ENCODE measurements around the gene HES4. TPM values are rescaled to one million over a fixed set of nuclear protein-coding genes. Genes with fewer than 3 reads are reported as not detected.
"Not testable (repeated sequence)": the region's sequence is repeated elsewhere in the genome, so short reads cannot be mapped to it uniquely, and the experiment has no call there.

The HES4 gene
- total RNA-seq, 1 experiment from 2014 or later, result 15.3 TPM

DNA sequence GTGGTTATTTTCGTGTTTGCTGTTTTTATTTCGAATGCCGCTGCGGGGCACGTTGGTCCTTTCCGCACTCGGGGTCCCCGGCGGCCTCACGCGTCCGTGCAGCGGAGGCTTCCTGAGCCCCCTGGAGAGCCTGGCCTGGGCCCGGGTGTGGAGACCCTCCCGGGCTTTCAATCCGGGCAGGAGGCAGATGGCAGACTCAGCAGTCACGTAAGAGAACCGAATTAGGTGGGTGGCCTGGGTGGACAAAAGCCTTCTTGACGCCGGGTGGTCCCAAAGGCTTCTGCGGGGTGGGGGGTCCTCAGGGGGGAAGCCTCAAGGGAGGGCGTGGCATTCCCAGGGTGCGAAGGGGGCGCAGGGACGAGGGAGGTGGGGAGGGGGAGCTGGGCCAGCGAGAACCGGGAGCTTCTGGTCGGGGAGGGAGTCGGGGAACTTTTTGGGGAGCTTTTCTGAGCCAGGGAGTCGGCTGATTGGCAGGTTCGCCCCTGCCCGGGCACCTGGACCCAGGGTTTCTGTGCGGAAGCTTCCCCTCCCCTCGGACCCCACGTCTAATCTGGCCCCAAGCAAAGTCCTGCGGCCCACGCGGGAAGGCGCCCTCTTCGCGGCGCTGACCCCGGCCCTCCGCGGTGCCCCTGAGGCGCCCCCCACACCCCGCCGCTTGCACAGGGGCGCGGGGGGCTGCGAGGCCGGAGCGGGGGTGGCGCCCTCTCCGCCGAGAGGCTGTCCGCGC lies 1.3 kb upstream of the HES4 start:
- Histone ChIP-seq H3K9me3 (replicated peaks) (no peaks in the 10 kb centered on the region), H3K4me1 (peaks cover 20% of the 10 kb centered on the region), H3K27me3 (no peaks in the 10 kb centered on the region), H3K27ac (peak overlapping the region; percentile 94), H3K36me3 (no peaks in the 10 kb centered on the region), H3K4me3 (peak overlapping the region; percentile 70)
- peak; percentile 74 to 79 for DNase-seq

GRCh38 chr1:1000357-1001056 lies 610 bp upstream of the HES4 start:
- peak; percentile 89 to 90 for DNase-seq
- Histone ChIP-seq H3K9me3 (replicated peaks) (no peaks in the 10 kb centered on the region), H3K4me1 (peaks cover 14% of the 10 kb centered on the region)

DNA sequence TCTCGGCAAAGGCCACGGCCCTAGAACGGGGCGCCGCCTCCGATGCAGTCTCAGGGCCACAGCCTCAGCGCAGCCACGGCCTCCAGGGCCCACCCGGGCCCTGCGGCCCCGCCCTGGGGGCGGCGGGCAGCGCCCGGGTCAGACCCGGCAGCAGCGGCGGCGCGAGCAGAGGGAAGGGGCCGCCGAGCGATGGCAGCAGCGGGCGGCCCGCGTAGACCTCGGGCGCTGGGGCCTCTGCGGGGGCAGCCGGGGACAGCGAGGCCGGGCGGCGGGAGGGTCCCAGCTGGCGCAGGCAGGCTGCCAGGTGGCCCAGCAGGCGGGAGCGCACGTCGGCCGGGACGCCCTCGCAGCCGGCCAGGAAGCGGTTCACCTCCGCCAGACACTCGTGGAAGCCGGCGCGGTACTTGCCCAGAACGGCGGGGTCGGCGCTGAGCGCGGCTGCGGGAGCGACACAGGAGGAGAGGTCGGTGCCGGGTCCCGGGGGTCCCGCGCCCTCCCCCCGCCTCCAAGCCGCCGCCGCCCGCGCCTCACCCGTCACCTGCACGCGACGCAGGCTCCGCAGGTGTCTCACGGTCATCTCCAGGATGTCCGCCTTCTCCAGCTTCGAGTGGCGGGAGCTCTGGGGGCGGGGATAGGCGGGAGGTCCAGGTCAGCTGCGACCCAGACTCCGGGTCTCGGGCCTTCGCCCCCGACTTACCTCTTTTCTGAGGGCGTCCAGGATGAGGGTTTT lies 737 bp downstream of the HES4 start:
- Histone ChIP-seq H3K9me3 (replicated peaks) (no peaks in the 10 kb centered on the region), H3K4me1 (peaks cover 4% of the 10 kb centered on the region), H3K27me3 (no peaks in the 10 kb centered on the region), H3K36me3 (no peaks in the 10 kb centered on the region), H3K27ac (peak overlapping the region; percentile 94), H3K4me3 (peak overlapping the region; percentile 70)
- peak; percentile 60 to 69 for DNase-seq

More at GRCh38 chr1:1000357-1001056, 610 bp upstream of the HES4 start:
- Histone ChIP-seq H3K4me3 (peak overlapping the region; percentile 70), H3K27me3 (no peaks in the 10 kb centered on the region), H3K27ac (peak overlapping the region; percentile 94), H3K36me3 (no peaks in the 10 kb centered on the region)

DNA sequence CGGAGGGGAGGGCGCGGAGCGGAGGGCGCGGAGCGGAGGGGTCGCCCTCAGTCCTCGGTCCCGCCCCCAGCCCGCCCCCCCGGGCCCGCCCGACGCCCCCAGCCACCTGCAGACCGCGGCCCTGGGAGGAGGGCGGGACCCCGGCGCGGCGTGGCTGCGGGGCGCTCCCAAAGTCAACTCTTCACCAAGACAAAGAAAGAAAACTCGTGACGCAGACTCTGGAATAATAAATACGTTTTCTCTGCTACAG lies 1.2 kb downstream of the HES4 start:
- no peaks in the 10 kb centered on the region for H3K4me1 ChIP-seq
- no peak for DNase-seq
- no peaks in the 10 kb centered on the region for H3K36me3 ChIP-seq
- no peak overlapping the region for H3K27ac ChIP-seq
- peak overlapping the region; percentile 70 for H3K4me3 ChIP-seq
- H3K27me3 ChIP-seq, result no peaks in the 10 kb centered on the region
- H3K9me3 ChIP-seq (replicated peaks), result no peaks in the 10 kb centered on the region

GRCh38 chr1:997993-998744 lies 1.7 kb downstream of the HES4 start:
- no peaks in the 10 kb centered on the region for H3K9me3 ChIP-seq (replicated peaks)
- DNase-seq, result no peak
- H3K36me3 ChIP-seq, result no peaks in the 10 kb centered on the region
- no peak overlapping the region for H3K27ac ChIP-seq
- no peak overlapping the region for H3K4me3 ChIP-seq
- no peaks in the 10 kb centered on the region for H3K4me1 ChIP-seq
- no peaks in the 10 kb centered on the region for H3K27me3 ChIP-seq

DNA sequence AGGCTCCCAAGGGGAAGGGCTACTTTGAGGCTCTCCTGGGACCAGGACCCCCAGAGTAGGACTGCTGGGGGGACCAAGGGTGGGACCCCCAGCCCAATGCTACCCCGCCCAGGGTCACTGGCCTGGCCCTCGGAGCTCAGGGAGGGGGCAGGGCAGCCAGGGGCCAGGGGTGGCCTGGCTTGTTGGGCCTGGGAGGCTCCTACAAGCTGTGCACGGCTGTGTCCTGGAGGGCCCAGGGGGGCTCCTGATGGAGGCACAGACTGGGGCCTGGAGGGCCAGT lies 2.2 kb downstream of the HES4 start:
- no peaks in the 10 kb centered on the region for H3K27me3 ChIP-seq
- H3K4me1 ChIP-seq, result no peaks in the 10 kb centered on the region
- no peak overlapping the region for H3K4me3 ChIP-seq
- H3K27ac ChIP-seq, result no peak overlapping the region
- no peak for DNase-seq
- no peaks in the 10 kb centered on the region for H3K9me3 ChIP-seq (replicated peaks)
- no peaks in the 10 kb centered on the region for H3K36me3 ChIP-seq

DNA sequence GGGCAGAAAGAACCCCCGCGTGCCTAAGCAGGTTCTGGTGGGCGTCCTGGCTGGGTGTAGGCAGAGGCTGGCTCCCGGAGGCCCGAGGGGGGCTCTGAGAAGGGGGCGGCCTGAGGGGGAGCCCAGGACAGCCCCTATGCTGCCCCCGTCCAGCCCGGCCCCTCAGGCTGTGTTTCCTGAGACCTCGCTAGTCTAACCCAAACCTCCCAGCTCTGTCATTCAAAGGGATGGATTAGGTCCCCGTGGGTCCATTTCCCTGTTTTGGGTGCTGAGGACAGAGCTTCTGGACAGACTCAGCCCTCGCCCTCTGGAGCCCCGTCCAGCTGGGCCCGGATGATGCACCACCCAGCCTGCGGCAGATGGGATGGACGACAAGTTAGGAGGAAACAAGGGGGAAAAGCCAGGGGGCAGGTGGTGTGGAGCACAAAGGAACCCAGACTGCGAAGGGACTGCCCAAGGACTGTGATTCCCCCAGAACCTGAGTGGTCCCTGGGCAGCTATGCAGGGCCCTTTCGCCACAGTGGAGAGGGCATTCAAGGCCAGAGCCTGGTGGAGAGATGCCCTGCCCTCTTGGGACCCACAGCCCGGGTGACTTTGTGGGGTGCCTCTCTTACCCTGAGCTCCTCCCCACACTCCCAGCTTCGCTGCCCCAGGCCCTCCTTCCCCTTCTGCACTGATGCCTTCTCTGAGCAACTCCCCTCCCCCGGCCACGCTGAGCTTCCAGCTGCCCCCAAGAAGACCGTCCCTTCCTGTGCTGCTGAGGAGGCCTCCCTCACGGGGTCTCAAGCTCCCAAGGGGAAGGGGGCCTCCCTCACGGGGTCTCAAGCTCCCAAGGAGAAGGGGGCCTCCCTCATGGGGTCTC lies 2.8 kb downstream of the HES4 start:
- no peaks in the 10 kb centered on the region for H3K27me3 ChIP-seq
- no peak for DNase-seq
- no peaks in the 10 kb centered on the region for H3K4me1 ChIP-seq
- H3K27ac ChIP-seq, result no peak overlapping the region
- H3K9me3 ChIP-seq (replicated peaks), result no peaks in the 10 kb centered on the region; the same call in 1 of the 2 replicates
- H3K4me3 ChIP-seq, result no peak overlapping the region
- H3K36me3 ChIP-seq, result no peaks in the 10 kb centered on the region

GRCh38 chr1:995665-996633 lies 3.9 kb downstream of the HES4 start:
- Histone ChIP-seq H3K4me3 (no peak overlapping the region), H3K4me1 (no peaks in the 10 kb centered on the region)
- DNase-seq, result no peak

GRCh38 chr1:994546-994945 lies 5.4 kb downstream of the HES4 start:
- not testable (repeated sequence) for H3K4me3 ChIP-seq; H3K4me1 ChIP-seq; H3K27ac ChIP-seq; H3K36me3 ChIP-seq; H3K9me3 ChIP-seq (replicated peaks); DNase-seq; H3K27me3 ChIP-seq

More at GRCh38 chr1:995665-996633, 3.9 kb downstream of the HES4 start:
- no peaks in the 10 kb centered on the region for H3K36me3 ChIP-seq
- H3K27ac ChIP-seq, result no peak overlapping the region
- peaks cover 5% of the 10 kb centered on the region; the same call in 1 of the 2 replicates for H3K9me3 ChIP-seq (replicated peaks)
- H3K27me3 ChIP-seq, result no peaks in the 10 kb centered on the region

- peaks cover 5% of the 10 kb centered on the region; the same call in 1 of the 2 replicates for H3K9me3 ChIP-seq (replicated peaks)
- no peak for DNase-seq
- no peak overlapping the region for H3K27ac ChIP-seq
- no peaks in the 10 kb centered on the region for H3K36me3 ChIP-seq
- H3K27me3 ChIP-seq, result no peaks in the 10 kb centered on the region
- H3K4me1 ChIP-seq, result no peaks in the 10 kb centered on the region
- no peak overlapping the region for H3K4me3 ChIP-seq
These were observed 6.4 kb downstream of the HES4 start for GRCh38 chr1:993379-993995.

DNA sequence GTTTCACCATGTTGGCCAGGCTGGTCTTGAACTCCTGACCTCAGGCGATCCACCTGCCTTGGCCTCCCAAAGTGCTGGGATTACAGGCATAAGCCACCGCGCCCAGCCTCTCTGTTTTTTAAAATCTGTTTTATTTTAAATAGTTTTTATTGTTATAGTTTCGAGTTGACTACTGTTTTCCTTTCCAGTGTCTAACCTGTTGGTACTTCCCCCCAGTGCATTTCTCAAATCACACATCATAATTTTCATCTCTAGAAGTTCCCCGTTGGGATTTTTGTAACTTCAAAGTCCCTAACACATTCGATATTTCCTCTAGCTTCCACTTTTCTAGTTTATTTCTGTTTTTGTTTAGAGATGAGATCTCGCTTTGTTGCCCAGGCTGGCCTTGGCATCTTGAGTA lies 7.5 kb downstream of the HES4 start:
- no peak for DNase-seq
- Histone ChIP-seq H3K27ac (no peak overlapping the region), H3K27me3 (no peaks in the 10 kb centered on the region), H3K9me3 (replicated peaks) (peaks cover 5% of the 10 kb centered on the region; the same call in 1 of the 2 replicates), H3K4me1 (no peaks in the 10 kb centered on the region), H3K36me3 (no peaks in the 10 kb centered on the region), H3K4me3 (no peak overlapping the region)

- Histone ChIP-seq H3K9me3 (replicated peaks) (peaks cover 5% of the 10 kb centered on the region; the same call in 1 of the 2 replicates), H3K4me3 (no peak overlapping the region), H3K27me3 (no peaks in the 10 kb centered on the region), H3K36me3 (no peaks in the 10 kb centered on the region), H3K4me1 (no peaks in the 10 kb centered on the region), H3K27ac (no peak overlapping the region)
- DNase-seq, result no peak
These were observed 8.0 kb downstream of the HES4 start for GRCh38 chr1:991895-992294.

DNA sequence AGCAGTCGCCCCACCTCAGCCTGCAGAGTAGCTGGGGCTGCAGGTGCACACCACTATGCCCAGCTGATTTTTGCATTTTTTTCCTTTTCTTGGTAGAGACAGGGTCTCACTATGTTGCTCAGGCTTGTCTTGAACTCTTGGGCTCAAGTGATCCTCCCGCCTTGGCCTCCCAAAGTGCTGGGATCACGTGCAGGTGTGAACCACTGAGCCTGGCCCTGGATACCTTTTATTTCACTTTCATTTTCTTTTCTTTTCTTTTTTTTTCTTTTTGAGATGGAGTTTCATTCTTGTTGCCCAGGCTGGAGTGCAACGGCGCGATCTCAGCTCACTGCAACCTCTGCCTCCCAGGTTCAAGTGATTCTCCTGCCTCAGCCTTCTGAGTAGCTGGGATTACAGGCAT lies 8.6 kb downstream of the HES4 start:
- H3K9me3 ChIP-seq (replicated peaks); DNase-seq: not testable (repeated sequence)

More for the DNA sequence above, 8.6 kb downstream of the HES4 start:
- H3K4me1 ChIP-seq, H3K27me3 ChIP-seq, H3K36me3 ChIP-seq, H3K27ac ChIP-seq, H3K4me3 ChIP-seq: not testable (repeated sequence)

Data from SJCRH30 (cell line).